ENCODE data around the gene POU3F3. TPM values are rescaled to one million over a fixed set of nuclear protein-coding genes. Genes with fewer than 3 reads are reported as not detected.

Gene POU3F3
- total and polyA plus RNA-seq, 2 of the 8 experiments (the other 6 are each of a cell fraction or from before 2014, with no cell fraction given) = 0.09 TPM; not detected in 1

- H3K14ac ChIP-seq (ENCODE audit: insufficient read length) = no peak overlapping the region
- H3K4ac ChIP-seq (replicated peaks; ENCODE audit: insufficient read length, low read depth, low read length) = no peak overlapping the region
- no peak overlapping the region for H4K8ac ChIP-seq (ENCODE audit: extremely low read depth, insufficient read depth, low read length)
- H2AK5ac ChIP-seq (ENCODE audit: low read depth, low read length) = no peak overlapping the region
- CTCF ChIA-PET (ENCODE audit: partially characterized antibody) = interaction anchor here (1.9 kb wide), 1 partner anchor 24 kb away, joined by 4 read pairs; no protein-coding TSS in a partner anchor
- no peak overlapping the region for H2AFZ ChIP-seq (ENCODE audit: low read length)
- no peaks in the 10 kb centered on the region for H3K36me3 ChIP-seq (ENCODE audit: control insufficient read depth in 2 of 4, insufficient read depth in 4 of 4, low read length in 3 of 4)
- no peaks in the 10 kb centered on the region for H3K79me2 ChIP-seq (ENCODE audit: control insufficient read depth in 1 of 2, insufficient read depth in 2 of 2, low read length in 2 of 2)
- H3K18ac ChIP-seq (ENCODE audit: extremely low read depth, low read length) = no peak overlapping the region
- H3K79me1 ChIP-seq (ENCODE audit: low read depth, low read length) = no peaks in the 10 kb centered on the region
- peaks cover 0 to 2% of the 10 kb centered on the region in 2 experiments for H4K20me1 ChIP-seq (replicated peaks in 1 of 2; ENCODE audit: control insufficient read depth in 1 of 2, insufficient read depth in 2 of 2, low read length in 2 of 2)
- H3K4me2 ChIP-seq (ENCODE audit: insufficient read depth in 1 of 2, low read depth in 2 of 2, low read length in 2 of 2) = no peak overlapping the region
- H2BK12ac ChIP-seq (ENCODE audit: low read depth, low read length) = no peak overlapping the region
- H3K27me3 ChIP-seq (replicated peaks in 1 of 4; ENCODE audit: control insufficient read depth in 3 of 4, extremely low read depth in 1 of 4, insufficient read depth in 3 of 4, low read length in 3 of 4) = no peaks in the 10 kb centered on the region; a peak in 1 of 7 replicates
- H3K56ac ChIP-seq (replicated peaks; ENCODE audit: insufficient read length, low read depth, low read length) = no peak overlapping the region
- H2BK5ac ChIP-seq (ENCODE audit: low read depth, low read length) = no peak overlapping the region
- no peak overlapping the region for H2BK120ac ChIP-seq (replicated peaks; ENCODE audit: low read depth, low read length)
- POLR2A ChIA-PET (ENCODE audit: partially characterized antibody) = no interaction called here
- H3K4me3 ChIP-seq (ENCODE audit: extremely low read depth in 1 of 4, insufficient read depth in 2 of 4, low read depth in 3 of 4, low read length in 4 of 4) = no peak overlapping the region
- peaks cover 5% of the 10 kb centered on the region; the same call in 1 of the 2 replicates for H3K23me2 ChIP-seq (ENCODE audit: low read depth, low read length)
- H4K5ac ChIP-seq (ENCODE audit: insufficient read length, low read depth, low read length) = no peak overlapping the region
- H2BK15ac ChIP-seq (ENCODE audit: low read length) = no peak overlapping the region
- no peak overlapping the region for H3K23ac ChIP-seq (ENCODE audit: insufficient read length)
- DNase-seq (ENCODE audit: low read depth in 1 of 2, low spot score in 2 of 2) (no peak), FAIRE-seq (no peak)
- no peak overlapping the region for H3K27ac ChIP-seq (ENCODE audit: low read depth, low read length)
- H3K9me3 ChIP-seq (ENCODE audit: insufficient read depth in 2 of 2, low read depth in 1 of 2, low read length in 1 of 2) = peaks cover 0 to 2% of the 10 kb centered on the region in 2 experiments; a peak in 1 of 4 replicates
- 89% methylated on average over 2 of the region's 2 CpGs; no CpG with 5 or more reads in 1 of the 2 experiments for WGBS, 2 experiments (ENCODE audit: extremely low coverage in 1 of 2, insufficient coverage in 1 of 2, insufficient read length in 1 of 2, insufficient replicate concordance in 2 of 2, low coverage in 1 of 2, low lambda C conversion rate in 2 of 2, missing lambda C conversion rate in 1 of 2)
- no peak overlapping the region for H3K9ac ChIP-seq (replicated peaks in 1 of 4; ENCODE audit: extremely low read depth in 1 of 4, low read depth in 3 of 4, low read length in 3 of 4)
- H3K4me1 ChIP-seq (replicated peaks in 1 of 4; ENCODE audit: control insufficient read depth in 3 of 4, insufficient read depth in 4 of 4, low read length in 3 of 4) = no peaks in the 10 kb centered on the region
- no peak overlapping the region for H4K91ac ChIP-seq (replicated peaks; ENCODE audit: insufficient read length, low read length)
- no peak overlapping the region for H2BK20ac ChIP-seq (ENCODE audit: low read length)
These were observed 27.9 kb upstream of the POU3F3 start for GRCh38 chr2:104826016-104826415.
